Measurements from ENCODE around the gene NHS.

The NHS gene

DNA sequence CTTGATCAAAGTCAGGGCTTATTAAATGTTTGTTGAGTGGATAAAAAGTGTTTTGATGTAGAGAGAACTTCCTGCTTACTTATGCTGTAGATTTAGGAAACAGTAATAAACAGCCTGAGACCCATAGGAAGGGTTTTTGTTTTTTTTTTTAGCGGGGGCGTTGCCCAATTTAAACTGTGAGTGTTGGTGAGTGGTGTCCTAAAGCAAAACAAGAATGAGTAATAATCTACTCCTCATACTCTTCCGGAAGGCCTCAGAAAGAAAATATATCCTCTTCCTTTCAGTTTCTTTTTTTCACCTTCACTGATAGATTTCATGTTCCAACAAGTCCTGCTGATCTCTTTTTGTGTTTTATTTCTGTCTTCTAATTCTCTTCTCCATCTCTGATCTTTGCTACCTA, 257.9 kb downstream of the NHS start:
- H3K27ac ChIP-seq (ENCODE audit: low read length, poor library complexity, severe bottlenecking), result peak overlapping the region; percentile 72
- H4K8ac ChIP-seq (ENCODE audit: low read length), result no peak overlapping the region
- no peaks in the 10 kb centered on the region for H3K9me3 ChIP-seq (ENCODE audit: control insufficient read depth, low read length)
- 100% methylated on average over 1 of the region's 3 CpGs for WGBS
- H3K4me1 ChIP-seq (ENCODE audit: control insufficient read depth, insufficient read depth, low read depth, low read length), result peaks cover 13% of the 10 kb centered on the region
- no peak overlapping the region for H3K23ac ChIP-seq (ENCODE audit: low read length in 2 of 2)
- no peaks in the 10 kb centered on the region for H3K36me3 ChIP-seq (ENCODE audit: control insufficient read depth in 1 of 2, insufficient read depth in 2 of 2, low read depth in 1 of 2, low read length in 2 of 2)
- peak overlapping the region; percentile 77 for H3K9ac ChIP-seq (ENCODE audit: low read length)
- no peak overlapping the region for H3K14ac ChIP-seq (ENCODE audit: low read length in 2 of 2)
- H4K91ac ChIP-seq (ENCODE audit: low read length), result no peak overlapping the region
- no peak overlapping the region for H3K4ac ChIP-seq (ENCODE audit: low read depth in 1 of 2, low read length in 2 of 2)
- DNase-seq, result no peak
- no peak overlapping the region for H2BK12ac ChIP-seq (ENCODE audit: low read length in 2 of 2)
- peaks cover 7% of the 10 kb centered on the region for H3K79me1 ChIP-seq (replicated peaks; ENCODE audit: low read length, poor library complexity, severe bottlenecking)
- no peak overlapping the region for H3K4me2 ChIP-seq (ENCODE audit: low read length, poor library complexity, severe bottlenecking)
- H2AFZ ChIP-seq (ENCODE audit: low read depth, low read length), result no peak overlapping the region
- H3K4me3 ChIP-seq (ENCODE audit: insufficient read depth in 1 of 2, low read depth in 1 of 2, low read length in 2 of 2), result peak overlapping the region in 1 of 2 experiments; percentile 52
- no peak overlapping the region for H2BK120ac ChIP-seq (ENCODE audit: low read depth, low read length)
- peaks cover 0 to 3% of the 10 kb centered on the region in 2 experiments for H3K27me3 ChIP-seq (ENCODE audit: control insufficient read depth in 1 of 2, insufficient read depth in 1 of 2, low read length in 2 of 2)
- no peak overlapping the region for H3K18ac ChIP-seq (ENCODE audit: low read depth in 1 of 2, low read length in 2 of 2)
- H2BK5ac ChIP-seq (ENCODE audit: low read depth, low read length, poor library complexity, severe bottlenecking), result no peak overlapping the region
- no peak overlapping the region for H2BK15ac ChIP-seq (ENCODE audit: low read depth, poor library complexity, severe bottlenecking)
- H2AK5ac ChIP-seq (ENCODE audit: low read length, severe bottlenecking), result no peak overlapping the region

DNA sequence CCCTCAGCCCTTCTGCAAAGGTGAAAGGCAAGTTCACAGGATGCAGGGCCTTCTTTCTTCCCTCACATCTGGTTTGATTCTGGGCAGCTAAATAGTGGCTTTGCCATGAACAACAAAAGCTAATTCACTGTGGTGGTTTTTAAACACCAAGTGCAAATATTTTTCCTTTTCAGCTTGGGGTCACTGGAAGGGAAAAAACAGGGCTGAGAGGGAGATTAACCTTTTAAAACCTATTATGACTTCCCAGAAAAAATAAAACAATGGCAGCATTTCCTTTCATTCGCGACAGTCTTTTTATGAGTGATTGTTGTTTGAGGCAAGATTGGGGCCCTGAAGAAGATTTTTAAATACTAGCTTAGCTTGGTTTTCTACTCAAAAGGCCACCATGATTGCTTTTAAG, 258.5 kb downstream of the NHS start:
- DNase-seq, result no peak
- Histone ChIP-seq H2BK120ac (ENCODE audit: low read depth, low read length) (no peak overlapping the region), H3K4me1 (ENCODE audit: control insufficient read depth, insufficient read depth, low read depth, low read length) (peaks cover 13% of the 10 kb centered on the region), H3K4me3 (ENCODE audit: insufficient read depth in 1 of 2, low read depth in 1 of 2, low read length in 2 of 2) (peak overlapping the region in 1 of 2 experiments; percentile 52), H3K23ac (ENCODE audit: low read length in 2 of 2) (no peak overlapping the region), H2BK12ac (ENCODE audit: low read length in 2 of 2) (no peak overlapping the region), H4K8ac (ENCODE audit: low read length) (no peak overlapping the region), H2BK5ac (ENCODE audit: low read depth, low read length, poor library complexity, severe bottlenecking) (no peak overlapping the region), H3K79me1 (replicated peaks; ENCODE audit: low read length, poor library complexity, severe bottlenecking) (peaks cover 5% of the 10 kb centered on the region), H3K18ac (ENCODE audit: low read depth in 1 of 2, low read length in 2 of 2) (no peak overlapping the region), H4K91ac (ENCODE audit: low read length) (no peak overlapping the region), H3K4ac (ENCODE audit: low read depth in 1 of 2, low read length in 2 of 2) (no peak overlapping the region), H3K27ac (ENCODE audit: low read length, poor library complexity, severe bottlenecking) (peak overlapping the region; percentile 72), H2BK15ac (ENCODE audit: low read depth, poor library complexity, severe bottlenecking) (no peak overlapping the region), H3K9ac (ENCODE audit: low read length) (peak overlapping the region; percentile 77), H3K14ac (ENCODE audit: low read length in 2 of 2) (no peak overlapping the region), H2AFZ (ENCODE audit: low read depth, low read length) (no peak overlapping the region), H3K9me3 (ENCODE audit: control insufficient read depth, low read length) (no peaks in the 10 kb centered on the region), H2AK5ac (ENCODE audit: low read length, severe bottlenecking) (no peak overlapping the region), H3K36me3 (ENCODE audit: control insufficient read depth in 1 of 2, insufficient read depth in 2 of 2, low read depth in 1 of 2, low read length in 2 of 2) (no peaks in the 10 kb centered on the region), H3K4me2 (ENCODE audit: low read length, poor library complexity, severe bottlenecking) (no peak overlapping the region), H3K27me3 (ENCODE audit: control insufficient read depth in 1 of 2, insufficient read depth in 1 of 2, low read length in 2 of 2) (peaks cover 0 to 3% of the 10 kb centered on the region in 2 experiments)
- no CpG with 5 or more reads among the region's 2 CpGs for WGBS

DNA sequence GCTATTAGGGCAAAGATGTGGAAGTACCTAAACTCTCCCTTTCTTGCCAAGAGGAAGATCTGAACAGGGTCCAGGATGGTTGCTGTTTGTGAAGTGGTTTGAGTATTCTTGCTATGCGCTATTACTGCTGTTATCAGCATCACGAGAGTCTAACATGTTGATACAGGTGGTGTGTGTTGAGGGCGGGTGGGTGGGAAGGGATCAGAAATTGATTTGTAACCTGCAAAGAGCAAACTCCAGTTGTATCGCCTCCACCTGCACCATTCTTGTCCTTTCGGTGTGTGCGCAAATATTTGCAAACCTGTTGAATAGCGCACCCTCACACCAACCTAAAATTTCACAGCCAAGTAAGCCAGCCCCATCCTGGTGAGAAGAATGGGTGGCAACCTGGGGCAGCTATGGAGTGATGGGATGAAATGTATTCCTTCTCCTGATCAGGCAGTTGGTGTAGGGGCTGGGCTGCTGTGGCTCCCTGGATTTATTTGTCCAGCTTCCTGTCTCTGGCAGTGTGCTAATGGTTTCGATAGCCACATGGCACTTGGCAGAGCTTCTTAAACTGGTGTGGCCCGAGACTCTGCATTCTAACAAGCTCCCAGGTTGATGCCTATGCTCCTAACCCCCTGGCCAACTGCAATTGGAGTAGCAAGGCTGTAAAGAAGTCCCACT, 259.7 kb downstream of the NHS start:
- H3K9me3 ChIP-seq (ENCODE audit: control insufficient read depth, low read length), result peaks cover 4% of the 10 kb centered on the region
- peak overlapping the region; percentile 29 for H3K4me2 ChIP-seq (ENCODE audit: low read length, poor library complexity, severe bottlenecking)
- no peak overlapping the region for H3K14ac ChIP-seq (ENCODE audit: low read length in 2 of 2)
- H2BK12ac ChIP-seq (ENCODE audit: low read length in 2 of 2), result no peak overlapping the region
- peaks cover 4% of the 10 kb centered on the region for H3K79me1 ChIP-seq (replicated peaks; ENCODE audit: low read length, poor library complexity, severe bottlenecking)
- H3K23ac ChIP-seq (ENCODE audit: low read length in 2 of 2), result no peak overlapping the region
- peaks cover 13% of the 10 kb centered on the region for H3K4me1 ChIP-seq (ENCODE audit: control insufficient read depth, insufficient read depth, low read depth, low read length)
- H2BK15ac ChIP-seq (ENCODE audit: low read depth, poor library complexity, severe bottlenecking), result no peak overlapping the region
- H2AFZ ChIP-seq (ENCODE audit: low read depth, low read length), result no peak overlapping the region
- peaks cover 0 to 7% of the 10 kb centered on the region in 2 experiments for H3K27me3 ChIP-seq (ENCODE audit: control insufficient read depth in 1 of 2, insufficient read depth in 1 of 2, low read length in 2 of 2)
- H2AK5ac ChIP-seq (ENCODE audit: low read length, severe bottlenecking), result no peak overlapping the region
- H3K4me3 ChIP-seq (ENCODE audit: insufficient read depth in 1 of 2, low read depth in 1 of 2, low read length in 2 of 2), result no peak overlapping the region
- no peak overlapping the region for H3K18ac ChIP-seq (ENCODE audit: low read depth in 1 of 2, low read length in 2 of 2)
- H2BK5ac ChIP-seq (ENCODE audit: low read depth, low read length, poor library complexity, severe bottlenecking), result no peak overlapping the region
- 58% methylated on average over 2 of the region's 9 CpGs for WGBS
- H4K8ac ChIP-seq (ENCODE audit: low read length), result no peak overlapping the region
- H3K36me3 ChIP-seq (ENCODE audit: control insufficient read depth in 1 of 2, insufficient read depth in 2 of 2, low read depth in 1 of 2, low read length in 2 of 2), result no peaks in the 10 kb centered on the region
- peak overlapping the region; percentile 26 for H3K27ac ChIP-seq (ENCODE audit: low read length, poor library complexity, severe bottlenecking)
- no peak for DNase-seq
- H2BK120ac ChIP-seq (ENCODE audit: low read depth, low read length), result no peak overlapping the region
- no peak overlapping the region for H3K9ac ChIP-seq (ENCODE audit: low read length)
- H3K4ac ChIP-seq (ENCODE audit: low read depth in 1 of 2, low read length in 2 of 2), result no peak overlapping the region
- no peak overlapping the region for H4K91ac ChIP-seq (ENCODE audit: low read length)

DNA sequence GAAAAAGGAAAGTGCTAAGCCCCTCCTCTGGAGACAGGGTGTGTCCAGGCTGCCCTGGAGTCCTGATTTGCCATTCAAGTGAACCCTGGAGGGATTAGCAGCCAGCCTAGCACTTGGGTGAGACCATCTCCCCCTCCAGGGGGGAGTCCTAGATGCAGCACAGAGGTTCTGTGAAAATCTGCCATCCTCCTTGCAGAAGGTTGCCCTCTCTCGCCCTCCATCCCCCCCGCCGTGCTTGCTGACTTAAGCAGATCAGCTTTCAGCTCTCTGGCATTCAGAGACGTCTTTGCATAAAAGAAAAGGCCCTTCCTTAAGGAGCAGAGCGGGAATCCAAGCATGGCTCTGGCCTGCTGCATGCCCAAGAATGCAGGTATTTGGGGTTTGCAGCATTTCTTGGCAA, 260.2 kb downstream of the NHS start:
- Histone ChIP-seq H3K4ac (ENCODE audit: low read depth in 1 of 2, low read length in 2 of 2) (no peak overlapping the region), H3K79me1 (replicated peaks; ENCODE audit: low read length, poor library complexity, severe bottlenecking) (peaks cover 6% of the 10 kb centered on the region), H3K4me1 (ENCODE audit: control insufficient read depth, insufficient read depth, low read depth, low read length) (peaks cover 13% of the 10 kb centered on the region), H3K9me3 (ENCODE audit: control insufficient read depth, low read length) (peaks cover 4% of the 10 kb centered on the region), H3K23ac (ENCODE audit: low read length in 2 of 2) (no peak overlapping the region), H2BK5ac (ENCODE audit: low read depth, low read length, poor library complexity, severe bottlenecking) (no peak overlapping the region), H3K9ac (ENCODE audit: low read length) (no peak overlapping the region), H3K18ac (ENCODE audit: low read depth in 1 of 2, low read length in 2 of 2) (no peak overlapping the region), H2BK15ac (ENCODE audit: low read depth, poor library complexity, severe bottlenecking) (no peak overlapping the region), H3K4me3 (ENCODE audit: insufficient read depth in 1 of 2, low read depth in 1 of 2, low read length in 2 of 2) (no peak overlapping the region), H3K27me3 (ENCODE audit: control insufficient read depth in 1 of 2, insufficient read depth in 1 of 2, low read length in 2 of 2) (peaks cover 0 to 7% of the 10 kb centered on the region in 2 experiments), H3K36me3 (ENCODE audit: control insufficient read depth in 1 of 2, insufficient read depth in 2 of 2, low read depth in 1 of 2, low read length in 2 of 2) (no peaks in the 10 kb centered on the region), H3K4me2 (ENCODE audit: low read length, poor library complexity, severe bottlenecking) (peak overlapping the region; percentile 47), H2AK5ac (ENCODE audit: low read length, severe bottlenecking) (no peak overlapping the region), H3K27ac (ENCODE audit: low read length, poor library complexity, severe bottlenecking) (peak overlapping the region; percentile 26), H4K91ac (ENCODE audit: low read length) (no peak overlapping the region), H2BK12ac (ENCODE audit: low read length in 2 of 2) (no peak overlapping the region), H2AFZ (ENCODE audit: low read depth, low read length) (no peak overlapping the region), H3K14ac (ENCODE audit: low read length in 2 of 2) (no peak overlapping the region), H4K8ac (ENCODE audit: low read length) (no peak overlapping the region), H2BK120ac (ENCODE audit: low read depth, low read length) (no peak overlapping the region)
- WGBS, result 32% methylated on average over 5 of the region's 5 CpGs
- DNase-seq, result no peak

All from mesenchymal stem cell (in vitro differentiated cells and primary cell).